PC-3 (cell line): ENCODE data around the gene TLR8. TPM values are rescaled to one million over a fixed set of nuclear protein-coding genes. Genes with fewer than 3 reads are reported as not detected.

Experiments
- ATAC-seq: fragments of 200-7000 bp; cut with Tn5 transposase; 2 replicates; pipeline ENCODE4 v1.9.1; 2020; ENCODE audit warnings: mild to moderate bottlenecking, moderate library complexity
- BruUV-seq: library from RNA; stranded (reverse); fragments of 400-500 nt; replicated peaks from 2 replicates; lab custom pipeline; 2021; lab: Mats Ljungman, UMichigan
- CTCF ChIA-PET: fragments of 300-600 bp; sonication (Branson Sonifier 250); formaldehyde crosslinking; loops from one replicate; lab custom pipeline; 2022; ENCODE audit warnings: antibody characterized with exemption; lab: Charles Lee
- POLR2A ChIA-PET: fragments of 300-600 bp; sonication (Branson Sonifier 250); formaldehyde crosslinking; loops from one replicate; lab custom pipeline; 2022; ENCODE audit warnings: antibody characterized with exemption; ENCODE audit not compliant: unreplicated experiment; lab: Charles Lee
- DNase-seq: peaks from one replicate; pipeline ENCODE4 v3.0.0-alpha.2; 2015
- H2AFZ ChIP-seq: fragments of 300-600 bp; sonication (generic); 2 replicates; pipeline ENCODE4 v1.6.0; 2016; ENCODE audit warnings: antibody characterized with exemption, low read length
- H3F3A ChIP-seq: fragments of 300-600 bp; sonication (generic); one replicate; pipeline ENCODE4 v1.6.0; 2017; ENCODE audit warnings: antibody characterized with exemption, low read length, control low read depth, mild to moderate bottlenecking; ENCODE audit not compliant: unreplicated experiment
- H3K27ac ChIP-seq: fragments of 300-600 bp; sonication (generic); 2 replicates; pipeline ENCODE4 v1.5.1; 2016; ENCODE audit warnings: mild to moderate bottlenecking, low read length
- H3K27me3 ChIP-seq: fragments of 300-600 bp; sonication (generic); 2 replicates; pipeline ENCODE4 v1.6.1; 2016; ENCODE audit warnings: low read length, mixed read lengths
- H3K36me3 ChIP-seq: fragments of 300-600 bp; sonication (generic); 2 replicates; pipeline ENCODE4 v1.6.1; 2016; ENCODE audit warnings: low read depth, mixed run types, low read length, mixed read lengths
- H3K4me1 ChIP-seq: fragments of 300-600 bp; sonication (generic); 2 replicates; pipeline ENCODE4 v1.5.1; 2016; ENCODE audit warnings: low read length; ENCODE audit not compliant: insufficient read depth
- H3K4me2 ChIP-seq: fragments of 300-600 bp; sonication (generic); 2 replicates; pipeline ENCODE4 v1.6.0; 2016; ENCODE audit warnings: low read length
- H3K4me3 ChIP-seq: fragments of 300-600 bp; sonication (generic); 2 replicates; pipeline ENCODE4 v1.5.1; 2016; ENCODE audit warnings: mild to moderate bottlenecking, low read length, mixed read lengths
- H3K79me2 ChIP-seq: fragments of 300-600 bp; sonication (generic); 2 replicates; pipeline ENCODE4 v1.6.1; 2017; ENCODE audit warnings: low read length, mixed read lengths
- H3K9ac ChIP-seq: fragments of 300-600 bp; sonication (generic); 2 replicates; pipeline ENCODE4 v1.6.0; 2016; ENCODE audit warnings: mild to moderate bottlenecking, low read length
- H3K9me2 ChIP-seq: fragments of 300-600 bp; sonication (generic); replicated peaks from 2 replicates; pipeline ENCODE4 v1.6.1; 2016; ENCODE audit warnings: mixed run types, low read length, mixed read lengths
- H3K9me3 ChIP-seq: fragments of 300-600 bp; sonication (generic); 2 replicates; pipeline ENCODE4 v1.6.1; 2016; ENCODE audit warnings: low read length, mixed read lengths
- H4K20me1 ChIP-seq: fragments of 300-600 bp; sonication (generic); 2 replicates; pipeline ENCODE4 v1.6.1; 2016; ENCODE audit warnings: low read length, mixed read lengths
- EZH2 ChIP-seq: fragments of 300-600 bp; sonication (generic); IDR thresholded peaks from one replicate; pipeline ENCODE4 v1.6.1; 2017; ENCODE audit warnings: antibody characterized with exemption, mild to moderate bottlenecking, low read length; ENCODE audit not compliant: unreplicated experiment
- EZH2phosphoT487 ChIP-seq: fragments of 300-600 bp; sonication (generic); IDR thresholded peaks from 2 replicates; pipeline ENCODE4 v1.6.1; 2018; ENCODE audit warnings: mild to moderate bottlenecking, antibody characterized with exemption, low read length, borderline replicate concordance
- intact Hi-C: fragments of 100-400 bp; cut with micrococcal nuclease; formaldehyde crosslinking; loops from 2 replicates; pipeline ENCODE4 v1.9.0; 2023
- total RNA-seq: library from RNA; depleted of rRNA; stranded (reverse); fragments of >200 nt; gene quantifications from 2 replicates; pipeline ENCODE4 v1.2.3, GENCODE V29; 2014
- TF ChIP-seq, protein P1 (sequence below): fragments of 300-600 bp; sonication (generic); conservative IDR thresholded peaks from 2 replicates; pipeline ENCODE4 v1.5.1; 2017; ENCODE audit warnings: antibody characterized with exemption, low read depth, mild to moderate bottlenecking, low read length

Gene TLR8
- total RNA-seq, 1 experiment from 2014 or later, result not detected

DNA sequence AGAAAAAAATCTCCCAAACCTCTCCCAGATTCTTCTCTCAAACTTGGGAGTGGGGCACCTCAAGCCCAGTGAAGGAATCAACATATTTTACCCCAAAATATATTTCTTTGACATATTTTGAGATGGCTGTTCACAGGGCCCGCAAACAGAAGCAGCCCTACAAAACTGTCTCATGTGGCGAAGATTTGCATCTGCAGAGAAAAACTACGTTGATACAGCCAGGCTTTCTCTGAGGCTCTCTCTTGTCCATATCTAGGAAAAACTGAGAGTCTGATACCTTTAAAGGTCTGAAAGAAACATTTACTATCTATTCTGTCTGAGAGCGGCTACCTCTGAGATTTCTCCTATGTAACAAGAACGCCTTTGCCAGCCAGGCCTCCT is 45.2 kb downstream of the TLR8 start:
- no peaks in the 10 kb centered on the region for H3K36me3 ChIP-seq
- BruUV-seq, result no TSS peak
- no peaks in the 10 kb centered on the region for H3K79me2 ChIP-seq
- ATAC-seq (no peak), DNase-seq (no peak)
- no peaks in the 10 kb centered on the region for H3F3A ChIP-seq
- no peaks in the 10 kb centered on the region for H3K27me3 ChIP-seq
- H4K20me1 ChIP-seq, result no peaks in the 10 kb centered on the region
- H2AFZ ChIP-seq, result no peak overlapping the region
- H3K9ac ChIP-seq, result no peak overlapping the region
- H3K4me2 ChIP-seq, result no peak overlapping the region
- no peaks in the 10 kb centered on the region for H3K9me3 ChIP-seq
- peaks cover 29% of the 10 kb centered on the region for H3K4me1 ChIP-seq
- H3K4me3 ChIP-seq, result no peak overlapping the region
- no peaks in the 10 kb centered on the region for H3K9me2 ChIP-seq
- H3K27ac ChIP-seq, result no peak overlapping the region
- POLR2A ChIA-PET, result no interaction called here
- CTCF ChIA-PET, result no interaction called here
- TF ChIP-seq, protein P1, sequence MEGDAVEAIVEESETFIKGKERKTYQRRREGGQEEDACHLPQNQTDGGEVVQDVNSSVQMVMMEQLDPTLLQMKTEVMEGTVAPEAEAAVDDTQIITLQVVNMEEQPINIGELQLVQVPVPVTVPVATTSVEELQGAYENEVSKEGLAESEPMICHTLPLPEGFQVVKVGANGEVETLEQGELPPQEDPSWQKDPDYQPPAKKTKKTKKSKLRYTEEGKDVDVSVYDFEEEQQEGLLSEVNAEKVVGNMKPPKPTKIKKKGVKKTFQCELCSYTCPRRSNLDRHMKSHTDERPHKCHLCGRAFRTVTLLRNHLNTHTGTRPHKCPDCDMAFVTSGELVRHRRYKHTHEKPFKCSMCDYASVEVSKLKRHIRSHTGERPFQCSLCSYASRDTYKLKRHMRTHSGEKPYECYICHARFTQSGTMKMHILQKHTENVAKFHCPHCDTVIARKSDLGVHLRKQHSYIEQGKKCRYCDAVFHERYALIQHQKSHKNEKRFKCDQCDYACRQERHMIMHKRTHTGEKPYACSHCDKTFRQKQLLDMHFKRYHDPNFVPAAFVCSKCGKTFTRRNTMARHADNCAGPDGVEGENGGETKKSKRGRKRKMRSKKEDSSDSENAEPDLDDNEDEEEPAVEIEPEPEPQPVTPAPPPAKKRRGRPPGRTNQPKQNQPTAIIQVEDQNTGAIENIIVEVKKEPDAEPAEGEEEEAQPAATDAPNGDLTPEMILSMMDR, result no peak
- TF ChIP-seq EZH2 (no peak), EZH2phosphoT487 (no peak)
- intact Hi-C loops, result no loop called here

DNA sequence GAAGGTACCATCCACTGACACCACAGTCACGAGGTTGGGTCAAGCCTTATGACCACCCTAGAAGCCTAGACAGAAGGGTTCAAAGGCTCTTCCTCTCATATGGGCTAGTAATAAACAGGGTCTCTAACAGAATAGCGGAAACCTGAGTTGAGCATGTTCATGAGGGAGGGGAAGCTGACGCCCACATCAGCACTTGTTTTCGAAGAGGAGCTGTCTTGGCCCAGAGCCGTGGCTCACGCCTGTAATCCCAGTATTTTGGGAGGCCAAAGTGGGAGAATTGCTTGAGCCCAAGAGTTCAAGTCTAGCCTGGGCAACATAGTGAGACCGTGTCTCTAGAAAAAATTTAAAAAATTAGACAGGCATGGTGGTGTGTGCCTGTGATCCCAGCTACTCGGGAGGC is 47.0 kb downstream of the TLR8 start:
- intact Hi-C loops, result no loop called here
- BruUV-seq, result no TSS peak
- Histone ChIP-seq H3K9me3 (no peaks in the 10 kb centered on the region), H4K20me1 (no peaks in the 10 kb centered on the region), H3K4me2 (no peak overlapping the region), H3K27ac (no peak overlapping the region), H3K9ac (no peak overlapping the region), H3K27me3 (no peaks in the 10 kb centered on the region), H3F3A (no peaks in the 10 kb centered on the region), H3K9me2 (no peaks in the 10 kb centered on the region), H3K4me3 (no peak overlapping the region), H2AFZ (no peak overlapping the region), H3K36me3 (no peaks in the 10 kb centered on the region), H3K79me2 (no peaks in the 10 kb centered on the region), H3K4me1 (peaks cover 23% of the 10 kb centered on the region)
- DNase-seq (no peak), ATAC-seq (no peak)
- ChIA-PET CTCF (no interaction called here), POLR2A (no interaction called here)
- TF ChIP-seq EZH2 (no peak), EZH2phosphoT487 (no peak)
- TF ChIP-seq, protein P1, result no peak

DNA sequence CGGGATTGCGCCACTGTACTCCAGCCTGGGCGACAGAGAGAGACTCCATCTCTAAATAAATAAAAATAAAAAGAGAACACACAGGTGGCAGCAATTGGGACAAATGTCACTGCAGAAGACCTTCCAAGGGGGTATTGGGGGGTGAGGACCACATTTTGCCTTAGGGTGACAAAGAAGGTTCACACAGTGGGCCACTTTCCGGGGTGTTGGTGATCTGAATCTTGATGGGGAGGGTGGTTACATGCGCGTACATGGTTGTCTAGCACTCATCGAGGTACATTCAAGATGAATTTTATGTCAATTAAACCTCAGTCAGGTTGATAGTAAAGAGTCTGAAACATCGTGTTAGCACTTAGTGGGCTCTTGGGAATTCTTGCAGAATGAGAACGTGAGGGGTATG is 48.0 kb downstream of the TLR8 start:
- DNase-seq (no peak), ATAC-seq (no peak)
- Histone ChIP-seq H3K27me3 (no peaks in the 10 kb centered on the region), H2AFZ (no peak overlapping the region), H3K79me2 (no peaks in the 10 kb centered on the region), H3K4me3 (no peak overlapping the region), H3K27ac (no peak overlapping the region), H4K20me1 (no peaks in the 10 kb centered on the region), H3K9me2 (no peaks in the 10 kb centered on the region), H3K4me1 (peaks cover 19% of the 10 kb centered on the region), H3K9me3 (no peaks in the 10 kb centered on the region), H3K36me3 (no peaks in the 10 kb centered on the region), H3F3A (no peaks in the 10 kb centered on the region), H3K9ac (no peak overlapping the region), H3K4me2 (no peak overlapping the region)
- BruUV-seq, result no TSS peak
- intact Hi-C loops, result no loop called here
- ChIA-PET POLR2A (no interaction called here), CTCF (interaction anchor here (0.6 kb wide), 1 partner anchor 20 kb away, joined by 3 read pairs; the partner anchor contains the start of gene TMSB4X)
- no peak for TF ChIP-seq EZH2phosphoT487
- no peak for TF ChIP-seq EZH2
- TF ChIP-seq, protein P1, result no peak
